ENCODE measurements around the gene TUBG2. TPM values are rescaled to one million over a fixed set of nuclear protein-coding genes. Genes with fewer than 3 reads are reported as not detected.
"Not testable (repeated sequence)": the region's sequence is repeated elsewhere in the genome, so short reads cannot be mapped to it uniquely, and the experiment has no call there.

Gene TUBG2
- polyA plus RNA-seq, 3 donors, result 24.7 to 41.1 (median 25.7) TPM

DNA sequence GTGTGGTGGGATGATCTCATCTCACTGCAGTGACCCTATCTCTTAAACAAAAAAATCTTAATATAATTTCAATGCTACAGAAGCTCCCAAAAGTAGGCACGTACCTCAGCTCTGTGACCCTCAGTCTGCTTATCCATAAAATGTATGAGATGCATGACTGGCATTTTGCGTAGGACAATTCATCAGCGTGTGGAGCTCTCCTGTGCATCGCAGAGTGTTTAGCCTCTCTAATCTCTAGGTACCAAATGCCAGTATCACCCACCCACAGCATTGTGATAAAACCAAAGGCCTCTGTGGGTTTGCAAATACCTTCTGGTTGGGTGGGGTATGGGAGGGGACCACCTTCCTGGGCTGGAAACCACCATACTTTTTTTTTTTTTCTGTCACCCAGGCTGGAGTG, 19.0 kb upstream of the TUBG2 start:
- no peak for DNase-seq (ENCODE audit: extremely low read depth in 1 of 11, low read depth in 9 of 11, low spot score in 4 of 11)

DNA sequence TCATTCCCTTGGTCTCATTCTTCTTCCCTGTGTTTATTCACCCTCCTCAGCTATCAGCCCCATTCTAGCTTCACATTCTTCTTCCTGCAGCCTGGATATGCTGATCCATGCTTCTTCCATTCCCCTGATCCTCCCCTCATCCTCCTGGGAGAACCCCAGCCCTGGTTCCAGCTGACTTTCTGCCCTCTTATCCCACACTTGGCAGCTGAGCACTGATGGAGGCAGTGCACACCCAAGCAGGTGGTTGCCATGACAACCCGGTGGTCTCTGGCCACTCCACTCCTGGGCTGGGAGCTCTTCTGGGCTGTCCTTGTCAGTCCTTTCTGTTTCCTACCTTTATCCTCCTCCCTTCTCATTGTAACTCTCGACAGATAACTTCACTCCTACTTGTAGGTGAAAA, 16.7 kb upstream of the TUBG2 start:
- no peak for DNase-seq (ENCODE audit: extremely low read depth in 1 of 11, low read depth in 9 of 11, low spot score in 4 of 11)

DNA sequence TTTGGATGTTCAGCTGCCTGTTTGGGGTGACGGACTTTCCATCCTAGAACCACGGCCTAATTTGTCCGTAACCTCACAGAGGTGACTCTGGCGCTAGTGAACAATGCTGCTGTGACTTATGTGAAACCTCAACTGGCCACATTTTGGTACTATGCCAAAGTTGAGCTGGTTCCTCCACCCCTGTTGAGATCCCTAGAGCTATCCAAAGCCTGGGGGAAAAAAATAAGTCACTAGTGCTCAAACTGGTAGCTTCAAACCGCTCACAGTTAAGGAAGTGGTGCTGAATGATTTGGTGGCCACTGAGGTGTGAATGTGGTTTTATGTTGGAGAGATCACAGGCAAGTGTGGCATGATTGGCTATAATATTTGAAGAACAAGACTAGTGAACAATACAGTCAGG, 11.3 kb upstream of the TUBG2 start:
- DNase-seq (ENCODE audit: extremely low read depth in 1 of 11, low read depth in 9 of 11, low spot score in 4 of 11), result no peak

DNA sequence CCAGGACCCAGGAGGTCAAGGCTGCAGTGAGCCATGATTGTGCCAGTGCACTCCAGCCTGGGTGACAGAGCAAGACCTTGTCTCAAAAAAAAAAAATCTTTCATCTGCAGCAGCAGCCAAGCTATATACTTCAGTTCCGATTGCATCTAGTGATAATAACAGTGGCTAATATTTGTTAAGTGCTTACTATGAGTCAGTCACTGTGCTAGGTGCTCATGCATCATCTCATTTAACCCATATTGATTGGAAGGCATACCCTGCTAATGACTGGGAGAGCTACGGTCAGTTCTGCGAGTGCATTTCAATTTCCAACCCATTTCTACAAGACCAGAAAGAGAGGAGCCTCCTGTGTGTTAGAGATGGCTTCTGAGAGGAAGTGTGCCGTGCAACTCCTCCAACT, 7.7 kb upstream of the TUBG2 start:
- no peak for DNase-seq (ENCODE audit: extremely low read depth in 1 of 11, low read depth in 9 of 11, low spot score in 4 of 11)

DNA sequence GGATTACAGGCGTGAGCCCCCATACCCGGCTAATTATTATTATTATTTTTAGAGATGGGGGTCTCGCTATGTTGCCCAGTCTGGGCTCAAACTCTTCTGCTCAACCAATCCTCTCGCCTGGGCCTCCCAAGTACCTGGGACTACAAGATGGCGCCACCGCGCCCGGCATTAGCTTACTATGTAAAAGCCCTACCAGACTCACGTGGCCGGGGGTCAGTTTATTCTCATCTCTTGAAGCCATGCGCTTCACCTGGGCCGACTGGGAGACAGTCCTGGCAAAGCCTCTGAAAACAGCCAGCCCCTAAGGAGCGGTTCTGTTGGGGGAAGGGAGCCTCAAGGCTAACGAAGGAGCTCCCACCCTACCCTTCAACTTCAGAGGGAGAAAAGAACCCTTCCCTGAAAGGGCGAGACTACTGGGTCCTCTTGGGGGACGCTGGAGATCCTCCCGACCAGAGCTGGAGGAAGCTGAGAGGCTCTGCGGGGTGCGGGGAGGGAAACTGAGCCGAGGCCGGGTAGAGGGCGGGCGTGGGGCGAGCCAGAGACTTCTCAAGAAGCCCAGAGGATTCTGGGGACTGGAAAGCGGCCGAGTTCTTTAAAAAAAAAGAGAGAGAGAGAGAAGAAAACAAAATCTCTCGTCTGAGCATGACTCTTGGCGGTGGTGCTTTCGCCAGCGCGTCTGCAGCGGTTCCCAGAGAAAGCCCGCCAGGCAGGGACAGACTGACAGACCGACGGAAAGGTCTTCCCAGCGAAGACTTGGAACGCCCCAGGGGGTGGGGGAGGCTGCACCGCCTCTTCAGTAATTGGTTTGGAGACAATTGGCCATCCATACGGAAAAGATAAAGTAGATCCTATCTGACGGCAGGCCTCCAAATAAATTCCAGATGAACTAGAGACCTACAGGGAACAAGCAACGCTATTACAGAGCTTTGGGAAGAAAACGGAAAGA, 5.6 kb upstream of the TUBG2 start:
- no peak for DNase-seq (ENCODE audit: extremely low read depth in 1 of 11, low read depth in 9 of 11, low spot score in 4 of 11)

DNA sequence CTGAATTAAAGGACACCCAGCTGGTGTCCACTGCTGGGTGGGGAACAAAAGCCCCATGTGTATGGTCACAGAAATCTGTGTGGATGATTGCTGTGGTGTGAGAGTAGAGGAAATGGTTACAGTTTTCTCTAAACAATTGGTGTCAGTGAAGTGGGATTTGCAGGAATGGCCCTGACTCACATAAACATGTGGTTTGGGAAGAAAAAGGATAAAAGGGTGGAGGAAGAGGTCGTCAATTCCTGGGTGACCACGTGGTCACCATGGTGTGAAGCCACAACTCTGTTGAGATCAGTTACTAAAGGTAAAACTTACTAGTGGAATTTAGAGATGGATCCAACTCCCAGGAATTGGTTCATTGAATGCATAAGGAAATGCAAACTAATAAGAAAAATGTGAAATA, 3.6 kb upstream of the TUBG2 start:
- DNase-seq (ENCODE audit: extremely low read depth in 1 of 11, low read depth in 9 of 11, low spot score in 4 of 11), result no peak

GRCh38 chr17:42657824-42658588, 1.1 kb upstream of the TUBG2 start:
- no peak for DNase-seq (ENCODE audit: extremely low read depth in 1 of 11, low read depth in 9 of 11, low spot score in 4 of 11)

DNA sequence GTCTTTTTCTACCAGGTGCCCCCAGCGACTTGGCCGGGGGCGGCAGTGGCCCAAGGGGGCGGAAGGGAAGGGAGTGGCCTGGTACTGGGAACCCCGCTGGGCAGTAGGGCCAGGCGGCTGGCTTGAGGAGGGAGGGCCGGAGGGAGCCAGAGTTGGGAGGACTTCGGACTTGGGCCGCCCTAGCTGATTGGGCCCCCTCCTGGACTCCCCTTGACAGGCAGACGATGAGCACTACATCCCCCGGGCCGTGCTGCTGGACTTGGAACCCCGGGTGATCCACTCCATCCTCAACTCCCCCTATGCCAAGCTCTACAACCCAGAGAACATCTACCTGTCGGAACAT, 819 bp downstream of the TUBG2 start:
- DNase-seq (ENCODE audit: extremely low read depth in 1 of 11, low read depth in 9 of 11, low spot score in 4 of 11), result not testable (repeated sequence)

GRCh38 chr17:42660692-42661345, 1.7 kb downstream of the TUBG2 start:
- no peak for DNase-seq (ENCODE audit: extremely low read depth in 1 of 11, low read depth in 9 of 11, low spot score in 4 of 11)

- no peak for DNase-seq (ENCODE audit: extremely low read depth in 1 of 11, low read depth in 9 of 11, low spot score in 4 of 11)
These were observed 6.5 kb downstream of the TUBG2 start for GRCh38 chr17:42665581-42666001.

GRCh38 chr17:42666126-42666525, 7.0 kb downstream of the TUBG2 start:
- DNase-seq (ENCODE audit: extremely low read depth in 1 of 11, low read depth in 9 of 11, low spot score in 4 of 11), result not testable (repeated sequence)

- DNase-seq (ENCODE audit: extremely low read depth in 1 of 11, low read depth in 9 of 11, low spot score in 4 of 11), result no peak
These were observed 8.2 kb downstream of the TUBG2 start for GRCh38 chr17:42667088-42667951.

GRCh38 chr17:42669705-42669976, 10.6 kb downstream of the TUBG2 start:
- no peak for DNase-seq (ENCODE audit: extremely low read depth in 1 of 11, low read depth in 9 of 11, low spot score in 4 of 11)

DNA sequence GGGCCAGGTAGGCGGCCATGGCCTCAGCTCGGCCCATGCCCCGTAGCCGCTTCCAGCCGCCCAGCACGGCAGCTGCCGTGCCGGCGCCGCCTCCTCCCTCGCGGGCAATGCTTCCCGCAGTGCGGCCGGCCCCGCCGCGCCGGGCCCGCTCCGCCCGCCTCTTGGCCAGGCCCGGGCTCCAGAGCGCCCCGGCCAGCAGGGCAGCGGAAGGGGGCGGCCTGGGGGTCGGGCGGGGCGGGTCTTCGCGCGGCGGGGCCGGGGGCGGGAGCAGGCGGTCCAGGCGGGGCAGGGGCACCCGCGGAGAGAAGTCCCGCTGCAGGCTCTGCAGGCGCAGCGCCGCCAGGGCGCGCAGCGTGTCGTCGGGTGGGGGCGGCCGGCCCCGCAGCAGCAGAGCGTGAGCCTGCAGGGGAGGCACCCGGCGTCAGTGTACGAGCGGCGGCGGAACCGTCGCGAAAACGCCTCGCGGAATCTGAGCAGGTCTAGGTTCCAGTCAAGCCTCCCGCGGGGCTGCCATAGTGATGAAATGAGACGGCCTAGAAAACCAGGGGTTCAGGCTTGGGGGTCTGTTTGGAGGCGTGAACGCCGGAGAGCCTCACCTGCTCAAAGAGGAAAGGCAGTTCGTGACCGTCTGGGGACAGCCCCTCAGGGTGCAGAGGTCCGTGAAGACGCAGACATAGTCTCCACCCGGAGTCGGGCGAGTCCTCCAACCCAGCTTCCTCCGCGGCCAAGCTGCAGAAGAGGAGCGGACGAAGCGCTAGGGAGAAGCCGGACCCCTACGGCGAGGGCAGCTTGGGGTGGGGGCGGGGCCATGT, 11.1 kb downstream of the TUBG2 start:
- no peak for DNase-seq (ENCODE audit: extremely low read depth in 1 of 11, low read depth in 9 of 11, low spot score in 4 of 11)

DNA sequence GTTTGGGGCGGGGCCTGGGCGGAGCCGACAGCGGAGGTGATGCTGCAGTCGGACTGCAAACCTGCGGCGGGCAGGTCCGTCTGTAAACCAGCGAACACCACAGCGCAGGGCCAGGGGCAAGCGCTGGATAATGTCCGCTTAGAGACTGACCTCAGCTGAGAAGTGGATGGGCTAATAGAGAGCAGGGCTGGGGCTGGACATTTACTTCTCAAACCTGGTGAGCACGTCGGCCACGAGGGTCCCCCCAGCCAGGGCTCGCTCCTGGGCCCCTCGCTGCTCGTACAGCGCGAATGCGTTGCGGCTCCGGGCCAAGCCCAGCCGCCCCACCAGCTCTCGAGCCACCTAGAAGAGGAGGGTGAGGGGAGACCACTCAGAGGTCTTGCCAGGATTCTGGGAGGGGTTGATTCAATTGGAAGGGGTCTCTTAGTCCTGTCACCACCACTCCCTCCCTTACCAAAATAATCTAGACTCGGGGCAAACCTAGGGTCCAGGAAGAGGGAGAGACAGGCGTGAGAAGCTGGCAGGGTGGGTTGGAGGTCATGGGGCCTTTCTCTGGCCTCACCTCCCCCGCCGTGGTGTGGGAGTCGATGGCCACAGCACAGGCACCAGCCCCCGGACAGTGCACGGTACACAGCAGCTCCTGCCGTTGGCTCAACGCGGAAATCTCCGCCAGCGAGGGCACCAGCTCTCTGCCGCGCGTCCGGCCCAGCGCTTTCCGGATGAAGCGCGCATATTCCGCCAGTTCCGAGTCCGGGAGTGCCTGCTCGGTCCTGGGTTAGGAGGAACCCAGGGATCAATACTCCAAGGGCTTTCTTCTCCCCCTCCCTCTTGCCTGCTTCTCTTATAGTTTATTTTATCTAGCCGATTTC, 11.9 kb downstream of the TUBG2 start:
- no peak for DNase-seq (ENCODE audit: extremely low read depth in 1 of 11, low read depth in 9 of 11, low spot score in 4 of 11)

GRCh38 chr17:42672038-42672437, 13.0 kb downstream of the TUBG2 start:
- DNase-seq (ENCODE audit: extremely low read depth in 1 of 11, low read depth in 9 of 11, low spot score in 4 of 11), result no peak

GRCh38 chr17:42673266-42673884, 14.3 kb downstream of the TUBG2 start:
- DNase-seq (ENCODE audit: extremely low read depth in 1 of 11, low read depth in 9 of 11, low spot score in 4 of 11), result no peak
